GM21447 (cell line): Measurements from ENCODE around the gene ATP6V0A1.
"Not testable (repeated sequence)": the region's sequence is repeated elsewhere in the genome, so short reads cannot be mapped to it uniquely, and the experiment has no call there.

Source experiments
- ATAC-seq: cut with Tn5 transposase; IDR thresholded peaks from one replicate; pipeline ENCODE4 v1.9.1; 2021; ENCODE audit not compliant: unreplicated experiment

The ATP6V0A1 gene

DNA sequence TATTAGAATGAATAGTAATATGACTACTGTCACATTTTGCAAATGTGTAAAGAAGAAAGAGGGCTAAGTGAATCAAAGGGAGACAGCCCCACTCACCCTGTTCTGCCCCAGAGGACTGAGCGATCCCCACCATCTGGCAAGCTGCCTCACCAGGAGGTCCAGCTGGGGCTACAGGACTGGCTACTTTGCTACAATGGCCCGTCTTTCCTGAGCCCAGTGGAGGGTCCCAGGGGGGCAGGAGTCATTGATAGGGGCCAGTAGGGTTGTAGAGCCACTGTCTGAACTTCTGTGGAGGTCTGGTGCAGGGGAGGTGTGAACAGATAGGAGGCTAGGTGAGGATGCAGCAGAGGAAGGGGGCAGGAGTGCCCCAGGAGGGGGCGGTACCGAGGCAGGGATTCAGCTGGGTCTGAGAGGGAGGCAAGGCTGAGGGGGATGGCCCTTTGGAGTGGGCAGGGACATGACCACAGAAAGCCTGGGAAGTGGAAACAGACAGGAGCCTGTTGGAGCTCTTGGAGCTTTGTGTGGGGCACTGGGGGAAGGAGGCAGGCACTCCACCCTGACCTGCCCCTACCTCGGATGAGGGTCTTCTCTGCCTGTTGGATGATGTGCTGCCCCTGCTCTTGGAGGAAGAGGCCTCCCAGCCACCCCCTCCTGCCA, 97.4 kb downstream of the ATP6V0A1 start:
- not testable (repeated sequence) for ATAC-seq

GRCh38 chr17:42559075-42559474, 100.4 kb downstream of the ATP6V0A1 start:
- ATAC-seq = no peak

DNA sequence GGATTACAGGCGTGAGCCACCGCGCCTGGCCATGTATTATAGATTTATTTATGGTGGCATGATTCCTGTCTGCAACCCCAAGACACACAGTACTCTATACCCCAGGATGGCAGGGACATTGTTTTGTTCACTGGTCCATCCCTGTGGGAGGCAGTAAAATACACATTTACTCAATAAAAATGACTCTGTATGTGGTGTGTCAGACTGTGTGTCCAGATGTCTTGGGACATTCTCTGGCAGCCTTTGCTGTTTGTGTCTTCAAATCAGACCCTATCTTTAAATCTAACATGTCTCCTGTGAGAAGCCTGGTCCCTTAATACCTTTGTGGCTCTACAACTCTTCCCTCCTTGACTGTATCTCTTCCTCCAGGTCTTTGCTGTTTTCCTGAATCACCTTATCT, 101.6 kb downstream of the ATP6V0A1 start:
- no peak for ATAC-seq

DNA sequence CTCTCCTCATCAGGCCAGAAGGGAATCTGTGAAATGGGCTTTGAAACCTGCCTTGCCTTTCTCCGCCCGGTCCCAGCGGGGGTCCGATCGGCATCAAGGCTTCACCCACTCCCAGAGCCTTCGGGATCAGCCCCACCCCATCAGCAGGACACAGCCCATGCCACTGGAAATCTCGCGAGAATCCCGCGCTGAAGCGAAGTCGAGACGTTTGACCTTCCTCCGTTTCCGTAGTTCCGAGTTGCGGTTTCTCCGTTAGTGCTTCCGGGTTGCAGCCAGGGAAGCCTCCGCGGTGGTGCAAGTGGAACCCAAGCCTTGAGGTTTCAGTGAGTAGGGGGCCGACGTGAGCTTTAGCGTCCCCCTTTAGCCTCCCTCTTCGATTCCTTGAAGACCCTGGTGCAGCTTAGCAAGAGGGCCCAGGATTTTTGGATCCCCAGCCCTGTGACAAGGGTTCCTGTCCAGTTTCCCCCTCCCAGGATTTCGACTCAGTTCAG, 103.3 kb downstream of the ATP6V0A1 start, which contains the start of gene COASY:
TSS of gene COASY (plus strand) at position 252 of the 491 bp plus-strand sequence. CDS start 475 bp downstream, outside the sequence.
- peak; percentile 62 for ATAC-seq

GRCh38 chr17:42562388-42563142, 103.9 kb downstream of the ATP6V0A1 start:
- ATAC-seq = no peak

GRCh38 chr17:42563143-42563509, 104.4 kb downstream of the ATP6V0A1 start:
- no peak for ATAC-seq

DNA sequence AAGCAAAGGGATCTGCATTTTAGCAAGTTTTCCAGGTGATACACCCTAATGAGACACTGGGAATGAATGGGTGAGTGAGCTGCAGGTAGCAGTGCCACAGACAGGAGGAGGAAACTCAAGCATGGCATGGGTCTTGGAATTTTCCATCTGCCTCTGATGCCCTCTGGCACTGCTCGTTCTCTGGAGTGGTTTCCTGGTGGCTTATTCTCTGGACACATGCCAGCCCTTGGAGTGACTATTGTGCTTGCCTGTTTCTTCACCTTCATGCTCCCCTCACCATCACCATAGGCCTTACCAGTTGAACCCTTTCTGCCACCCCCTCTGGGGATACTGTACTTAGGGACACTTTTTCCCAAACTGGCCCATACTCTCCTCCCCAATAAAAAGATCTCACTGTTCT, 104.9 kb downstream of the ATP6V0A1 start:
- no peak for ATAC-seq

DNA sequence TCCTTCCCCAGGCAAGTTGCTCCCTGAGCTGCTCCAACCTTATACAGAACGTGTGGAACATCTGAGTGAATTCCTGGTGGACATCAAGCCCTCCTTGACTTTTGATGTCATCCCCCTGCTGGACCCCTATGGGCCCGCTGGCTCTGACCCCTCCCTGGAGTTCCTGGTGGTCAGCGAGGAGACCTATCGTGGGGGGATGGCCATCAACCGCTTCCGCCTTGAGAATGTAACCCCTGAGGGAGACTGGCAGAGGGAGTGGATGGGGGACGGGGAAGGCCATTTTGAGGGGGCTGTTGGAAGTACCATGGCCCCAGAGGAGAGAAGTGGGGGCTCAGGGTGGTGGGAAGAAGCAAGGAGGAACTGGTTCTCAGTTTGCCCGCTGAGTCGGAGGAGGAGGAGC, 105.3 kb downstream of the ATP6V0A1 start:
- ATAC-seq = no peak

- ATAC-seq = no peak
Observed at GRCh38 chr17:42564815-42565522, 106.3 kb downstream of the ATP6V0A1 start.

GRCh38 chr17:42565523-42566214, 107.0 kb downstream of the ATP6V0A1 start:
- ATAC-seq = no peak

GRCh38 chr17:42566215-42566882, 107.7 kb downstream of the ATP6V0A1 start:
- ATAC-seq = no peak

DNA sequence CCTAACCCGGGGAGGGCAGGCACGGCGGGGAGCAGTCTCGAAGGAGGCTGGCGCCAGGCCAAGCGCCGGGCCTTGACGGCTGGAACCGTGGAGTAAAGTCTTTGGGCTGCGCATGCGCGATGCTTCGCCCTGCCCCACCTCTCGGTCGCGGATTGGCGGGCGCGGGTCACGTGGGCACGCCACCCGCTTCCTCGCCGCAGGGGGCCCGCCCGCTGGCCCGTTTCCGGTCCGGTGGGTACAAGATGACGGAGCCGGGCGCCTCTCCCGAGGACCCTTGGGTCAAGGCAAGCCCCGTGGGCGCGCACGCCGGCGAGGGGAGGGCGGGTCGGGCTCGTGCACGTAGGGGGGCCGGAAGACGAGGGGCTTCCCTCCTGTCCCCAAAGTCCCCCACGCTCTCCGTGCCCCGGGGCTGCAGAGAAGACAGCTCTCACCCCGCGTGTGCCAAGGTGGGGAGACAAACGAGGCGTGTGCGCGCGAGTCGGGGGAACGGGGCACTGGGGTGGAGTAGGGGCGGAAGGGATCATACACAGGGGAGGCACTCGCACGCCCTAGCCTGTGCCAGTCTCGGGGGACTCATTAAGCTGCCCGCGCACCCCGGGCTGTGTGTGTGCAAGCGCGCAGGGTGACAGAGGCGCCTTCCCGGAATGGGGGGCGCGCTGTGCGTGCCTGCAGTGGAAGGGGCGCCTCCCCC, 108.3 kb downstream of the ATP6V0A1 start, which contains the start of gene MLX:
TSS of gene MLX (plus strand) at position 218 of the 691 bp plus-strand sequence. CDS start at position 243, 25 bp downstream.
- no peak for ATAC-seq

GRCh38 chr17:42568341-42569111, 109.8 kb downstream of the ATP6V0A1 start:
- no peak for ATAC-seq

- no peak for ATAC-seq
Observed at GRCh38 chr17:42571435-42572225, 113.0 kb downstream of the ATP6V0A1 start.
